Esophagus muscularis mucosa (tissue), 4 donors: Measurements from ENCODE around the gene SAA4. TPM values are rescaled to one million over a fixed set of nuclear protein-coding genes. Genes with fewer than 3 reads are reported as not detected.
A peak's percentile ranks its signal among the peaks of the same experiment; 100 is the strongest.
"Not testable (repeated sequence)": the region's sequence is repeated elsewhere in the genome, so short reads cannot be mapped to it uniquely, and the experiment has no call there.

Experiments
- DNase-seq: peaks from one replicate; pipeline ENCODE4 v3.0.0-alpha.2; 2017; ENCODE audit errors: extremely low spot score
- H3K27ac ChIP-seq, 4 donors: fragments of 200-600 bp; sonication (generic); replicated peaks in 1 of 4; 1 replicate in 3 of 4; 2 replicates in 1 of 4; pipeline ENCODE4 v1.5.1; 2016 to 2019; ENCODE audit warnings: mild to moderate bottlenecking in 1 of 4
- H3K27me3 ChIP-seq, 4 donors: fragments of 200-600 bp; sonication (generic); one replicate each; pipeline versions ENCODE4 v1.5.1 to v1.6.0; 2016 to 2019
- H3K36me3 ChIP-seq, 4 donors: fragments of 200-600 bp; sonication (generic); one replicate each; pipeline ENCODE4 v1.5.1; 2016 to 2019
- H3K4me1 ChIP-seq, 4 donors: fragments of 200-600 bp; sonication (generic); one replicate each; pipeline ENCODE4 v1.5.1; 2016 to 2019
- H3K4me3 ChIP-seq, 4 donors: fragments of 200-600 bp; sonication (generic); 1 replicate in 2 of 4; 2 replicates in 2 of 4; pipeline ENCODE4 v1.5.1; 2016 to 2019; ENCODE audit warnings: mild to moderate bottlenecking in 4 of 4, moderate library complexity in 1 of 4
- H3K9me3 ChIP-seq, 4 donors: fragments of 200-600 bp; sonication (generic); 1 replicate in 3 of 4; 2 replicates in 1 of 4; pipeline ENCODE4 v1.5.1; 2016 to 2019
- EP300 ChIP-seq: sonication (generic); formaldehyde crosslinking; IDR thresholded peaks from one replicate; pipeline ENCODE4 v1.6.1; 2017; ENCODE audit warnings: antibody characterized with exemption
- POLR2A ChIP-seq: fragments of 450-650 bp; IDR thresholded peaks from one replicate; pipeline ENCODE4 v1.6.1; 2017; ENCODE audit warnings: antibody characterized with exemption, moderate library complexity, mild to moderate bottlenecking, low read depth
- POLR2AphosphoS5 ChIP-seq, 2 donors: sonication (generic); formaldehyde crosslinking; IDR thresholded peaks; one replicate each; pipeline ENCODE4 v1.6.1; 2017; ENCODE audit warnings: antibody characterized with exemption in 2 of 2
- WGBS: methylation state at CpG from one replicate; pipeline ENCODE4 v1.1.5; 2018; 5-methylcytosine and 5-hydroxymethylcytosine counted together
- intact Hi-C: fragments of 100-400 bp; cut with DNase I; formaldehyde crosslinking; loops from one replicate; pipeline ENCODE4 v1.15.1; 2023
- total RNA-seq, 4 donors: library from RNA; depleted of rRNA; stranded (reverse); fragments of >200 nt; gene quantifications; one replicate each; pipeline versions ENCODE4 v1.1.0 to v1.2.1, GENCODE V29; 2016
- TF ChIP-seq, protein P1 (sequence below), 3 experiments: fragments of 200-600 bp in 2 of 3; fragments of 450-650 bp in 1 of 3; sonication (generic) in 2 of 3; IDR thresholded peaks; one replicate each; pipeline ENCODE4 v1.5.1; 2017 to 2019; ENCODE audit warnings: antibody characterized with exemption in 3 of 3, mild to moderate bottlenecking in 2 of 3, moderate library complexity in 1 of 3

The SAA4 gene
- total RNA-seq, 4 donors from 2014 or later, result not detected

DNA sequence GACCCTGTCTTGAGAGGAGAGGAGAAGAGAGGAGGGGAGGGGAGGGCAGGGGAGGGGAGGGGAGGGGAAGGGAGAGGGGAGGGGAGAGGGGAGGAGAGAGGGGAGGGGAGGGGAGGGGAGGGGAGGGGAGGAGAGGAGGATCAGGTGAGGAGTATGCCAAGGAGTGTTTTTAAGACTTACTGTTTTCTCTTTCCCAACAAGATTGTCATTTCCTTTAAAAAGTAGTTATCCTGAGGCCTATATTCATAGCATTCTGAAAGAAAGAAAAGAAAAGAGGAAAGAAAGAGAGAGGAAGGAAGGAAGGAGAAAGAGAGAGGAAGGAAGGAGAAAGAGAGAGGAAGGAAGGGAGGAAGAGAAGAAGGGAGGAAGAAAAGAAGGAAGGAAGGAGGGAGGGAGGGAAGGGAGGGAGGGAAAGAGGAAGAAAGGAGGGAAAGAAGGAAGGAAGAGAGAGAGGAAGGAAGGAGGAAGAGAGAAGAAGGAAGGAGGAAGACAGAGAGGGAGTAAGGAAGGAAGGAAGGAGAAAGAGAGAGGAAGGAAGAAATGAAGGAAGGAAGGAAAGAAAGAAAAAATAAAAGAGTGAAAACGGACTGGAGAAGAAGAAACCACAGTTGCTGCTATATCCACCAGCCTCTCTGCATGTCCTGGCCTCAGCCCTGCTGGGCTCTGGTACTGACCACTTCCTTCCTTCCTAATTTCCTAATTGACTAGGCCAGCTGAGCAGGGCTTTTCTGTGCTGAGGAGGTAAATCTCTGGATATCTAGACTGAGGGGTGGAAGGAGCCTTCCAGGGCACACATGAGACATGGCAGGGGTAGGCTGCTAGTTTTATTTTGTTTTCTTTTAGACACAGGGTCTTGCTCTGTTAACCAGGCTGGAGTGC lies 28.3 kb upstream of the SAA4 start:
- WGBS, result 55% methylated on average over 1 of the region's 1 CpG
- H3K36me3 ChIP-seq, result no peaks in the 10 kb centered on the region
- no peak overlapping the region for H3K4me3 ChIP-seq
- H3K27me3 ChIP-seq, result no peaks in the 10 kb centered on the region
- intact Hi-C loops, result no loop called here
- TF ChIP-seq EP300 (no peak), POLR2A (no peak), POLR2AphosphoS5 (IDR thresholded peaks at IDR 0.05) (no peak)
- TF ChIP-seq, protein P1, sequence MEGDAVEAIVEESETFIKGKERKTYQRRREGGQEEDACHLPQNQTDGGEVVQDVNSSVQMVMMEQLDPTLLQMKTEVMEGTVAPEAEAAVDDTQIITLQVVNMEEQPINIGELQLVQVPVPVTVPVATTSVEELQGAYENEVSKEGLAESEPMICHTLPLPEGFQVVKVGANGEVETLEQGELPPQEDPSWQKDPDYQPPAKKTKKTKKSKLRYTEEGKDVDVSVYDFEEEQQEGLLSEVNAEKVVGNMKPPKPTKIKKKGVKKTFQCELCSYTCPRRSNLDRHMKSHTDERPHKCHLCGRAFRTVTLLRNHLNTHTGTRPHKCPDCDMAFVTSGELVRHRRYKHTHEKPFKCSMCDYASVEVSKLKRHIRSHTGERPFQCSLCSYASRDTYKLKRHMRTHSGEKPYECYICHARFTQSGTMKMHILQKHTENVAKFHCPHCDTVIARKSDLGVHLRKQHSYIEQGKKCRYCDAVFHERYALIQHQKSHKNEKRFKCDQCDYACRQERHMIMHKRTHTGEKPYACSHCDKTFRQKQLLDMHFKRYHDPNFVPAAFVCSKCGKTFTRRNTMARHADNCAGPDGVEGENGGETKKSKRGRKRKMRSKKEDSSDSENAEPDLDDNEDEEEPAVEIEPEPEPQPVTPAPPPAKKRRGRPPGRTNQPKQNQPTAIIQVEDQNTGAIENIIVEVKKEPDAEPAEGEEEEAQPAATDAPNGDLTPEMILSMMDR (IDR thresholded peaks at IDR 0.05), result no peak
- H3K4me1 ChIP-seq, result no peaks in the 10 kb centered on the region
- no peaks in the 10 kb centered on the region for H3K9me3 ChIP-seq
- DNase-seq, result peak; percentile 53
- no peak overlapping the region for H3K27ac ChIP-seq

DNA sequence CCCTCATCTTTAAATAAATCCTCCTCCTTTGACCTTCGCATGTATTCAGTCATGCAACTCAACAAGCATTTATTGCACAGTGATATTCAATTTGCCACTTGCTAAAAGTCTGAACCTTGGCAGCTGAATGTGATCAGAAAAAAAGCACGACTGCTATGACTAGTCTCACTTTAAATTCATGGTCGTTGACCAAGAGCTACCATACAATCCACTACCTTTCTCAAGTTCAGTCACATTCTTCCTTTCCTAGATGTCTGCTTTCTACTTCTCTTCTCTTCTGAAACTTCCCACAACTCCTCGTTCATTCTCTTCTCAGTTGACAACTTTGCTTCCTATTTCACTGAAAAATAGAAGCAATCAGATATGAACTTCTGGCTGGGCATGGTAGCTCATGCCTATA lies 27.4 kb upstream of the SAA4 start:
- H3K36me3 ChIP-seq, result no peaks in the 10 kb centered on the region
- intact Hi-C loops, result no loop called here
- WGBS, result 79% methylated on average over 4 of the region's 4 CpGs
- H3K9me3 ChIP-seq, result no peaks in the 10 kb centered on the region
- DNase-seq, result no peak
- H3K27me3 ChIP-seq, result no peaks in the 10 kb centered on the region
- TF ChIP-seq POLR2A (no peak), POLR2AphosphoS5 (IDR thresholded peaks at IDR 0.05) (no peak), EP300 (no peak)
- TF ChIP-seq, protein P1 (IDR thresholded peaks at IDR 0.05), result no peak
- H3K4me1 ChIP-seq, result no peaks in the 10 kb centered on the region
- no peak overlapping the region for H3K27ac ChIP-seq
- H3K4me3 ChIP-seq, result no peak overlapping the region

DNA sequence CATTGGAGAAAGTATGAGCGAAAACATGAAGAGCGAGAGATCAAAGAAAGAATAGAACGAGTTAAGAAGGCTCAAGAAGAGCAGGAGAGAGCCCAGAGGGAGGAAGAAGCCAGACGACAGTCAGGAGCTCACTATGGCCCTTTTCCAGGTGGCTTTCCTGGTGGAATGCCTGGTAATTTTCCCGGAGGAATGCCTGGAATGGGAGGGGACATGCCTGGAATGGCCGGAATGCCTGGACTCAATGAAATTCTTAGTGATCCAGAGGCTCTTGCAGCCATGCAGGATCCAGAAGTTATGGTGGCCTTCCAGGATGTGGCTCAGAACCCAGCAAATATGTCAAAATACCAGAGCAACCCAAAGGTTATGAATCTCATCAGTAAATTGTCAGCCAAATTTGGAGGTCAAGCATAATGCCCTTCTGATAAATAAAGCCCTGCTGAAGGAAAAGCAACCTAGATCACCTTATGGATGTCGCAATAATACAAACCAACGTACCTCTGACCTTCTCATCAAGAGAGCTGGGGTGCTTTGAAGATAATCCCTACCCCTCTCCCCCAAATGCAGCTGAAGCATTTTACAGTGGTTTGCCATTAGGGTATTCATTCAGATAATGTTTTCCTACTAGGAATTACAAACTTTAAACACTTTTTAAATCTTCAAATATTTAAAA lies 26.2 kb upstream of the SAA4 start:
- WGBS, result 65% methylated on average over 8 of the region's 8 CpGs
- H3K9me3 ChIP-seq, H3K27ac ChIP-seq, H3K4me3 ChIP-seq, H3K27me3 ChIP-seq, H3K4me1 ChIP-seq, intact Hi-C loops, H3K36me3 ChIP-seq, DNase-seq: not testable (repeated sequence)

DNA sequence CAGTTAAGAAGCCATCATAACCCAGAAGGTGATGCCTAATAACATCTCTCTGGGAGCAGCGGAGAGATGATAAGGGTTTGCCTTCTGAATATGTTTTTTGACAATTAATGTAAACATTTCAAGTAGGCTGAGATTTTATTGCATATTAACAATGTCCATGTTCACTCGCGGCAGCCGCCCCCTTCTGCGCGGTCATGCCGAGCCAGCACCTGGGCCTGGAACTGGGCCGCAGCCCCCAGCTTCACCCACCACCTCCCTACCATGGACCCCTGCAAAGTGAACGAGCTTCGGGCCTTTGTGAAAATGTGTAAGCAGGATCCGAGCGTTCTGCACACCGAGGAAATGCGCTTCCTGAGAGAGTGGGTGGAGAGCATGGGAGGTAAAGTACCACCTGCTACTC lies 25.1 kb upstream of the SAA4 start:
- 91% methylated on average over 14 of the region's 14 CpGs for WGBS

DNA sequence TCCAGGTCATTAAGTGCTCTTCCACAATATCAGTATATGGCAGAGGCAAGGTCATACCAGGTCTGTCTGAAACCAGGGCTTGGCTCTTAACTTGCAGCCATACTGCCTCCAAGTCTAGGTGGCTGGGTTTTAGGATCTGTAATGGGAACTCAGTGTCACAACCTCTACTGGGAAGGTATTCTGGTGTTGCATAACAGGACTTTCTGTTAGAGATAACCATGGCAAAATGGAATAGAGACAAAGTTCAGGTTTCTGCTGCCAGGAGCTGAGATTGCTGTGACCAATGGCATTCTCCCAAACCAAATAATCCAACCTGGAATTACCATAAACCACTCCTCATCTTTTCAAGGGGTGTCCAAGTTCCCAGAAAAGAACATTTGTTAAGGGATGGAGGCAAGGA lies 22.7 kb upstream of the SAA4 start:
- Histone ChIP-seq H3K4me3 (no peak overlapping the region), H3K27ac (no peak overlapping the region), H3K27me3 (peaks cover 0 to 7% (median 0%) of the 10 kb centered on the region in 4 donors), H3K36me3 (no peaks in the 10 kb centered on the region), H3K9me3 (no peaks in the 10 kb centered on the region), H3K4me1 (no peaks in the 10 kb centered on the region)
- no peak for DNase-seq
- intact Hi-C loops, result no loop called here
- no peak for TF ChIP-seq EP300
- TF ChIP-seq, protein P1 (IDR thresholded peaks at IDR 0.05), result no peak
- TF ChIP-seq POLR2A, result no peak
- TF ChIP-seq POLR2AphosphoS5 (IDR thresholded peaks at IDR 0.05), result no peak

More for the DNA sequence above, 25.1 kb upstream of the SAA4 start:
- Histone ChIP-seq H3K4me1 (no peaks in the 10 kb centered on the region), H3K27ac (no peak overlapping the region), H3K9me3 (no peaks in the 10 kb centered on the region), H3K27me3 (no peaks in the 10 kb centered on the region), H3K36me3 (no peaks in the 10 kb centered on the region), H3K4me3 (no peak overlapping the region)
- DNase-seq, result no peak
- TF ChIP-seq EP300, result no peak
- intact Hi-C loops, result no loop called here
